Measurements from ENCODE around the gene ZSCAN12. TPM values are rescaled to one million over a fixed set of nuclear protein-coding genes. Genes with fewer than 3 reads are reported as not detected.

ZSCAN12 gene
- total RNA-seq, 1 donor from 2014 or later = 14.0 TPM

DNA sequence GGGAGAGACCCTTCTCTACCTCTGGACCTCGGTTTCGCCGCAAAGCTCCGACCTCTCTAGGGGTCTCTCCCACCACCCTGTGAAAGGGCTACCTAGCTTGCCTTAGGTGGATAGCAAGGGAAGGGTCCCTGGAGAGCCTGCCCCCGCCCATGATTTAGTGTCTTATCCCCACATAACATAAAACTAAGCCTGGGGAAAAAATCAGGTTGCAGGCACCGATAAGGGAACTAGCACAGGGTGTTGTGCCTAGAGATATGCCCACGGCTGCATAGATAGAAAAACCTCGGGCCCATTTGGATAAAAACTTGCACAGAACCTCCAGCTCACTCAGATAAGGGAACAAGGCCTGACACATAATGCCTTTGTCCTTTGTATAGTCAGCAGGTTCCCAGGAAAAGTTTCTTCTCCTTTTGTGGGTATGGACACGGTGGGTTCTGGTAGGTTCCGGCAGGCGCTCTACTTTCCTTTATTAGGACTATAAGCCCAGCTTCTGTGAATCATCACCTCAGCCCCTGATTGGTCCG is 64.4 kb downstream of the ZSCAN12 start:
- H3K36me3 Mint-ChIP-seq = peaks cover 2% of the 10 kb centered on the region
- DNase-seq (ENCODE audit: low spot score in 2 of 2, unreplicated experiment in 2 of 2) = no peak

DNA sequence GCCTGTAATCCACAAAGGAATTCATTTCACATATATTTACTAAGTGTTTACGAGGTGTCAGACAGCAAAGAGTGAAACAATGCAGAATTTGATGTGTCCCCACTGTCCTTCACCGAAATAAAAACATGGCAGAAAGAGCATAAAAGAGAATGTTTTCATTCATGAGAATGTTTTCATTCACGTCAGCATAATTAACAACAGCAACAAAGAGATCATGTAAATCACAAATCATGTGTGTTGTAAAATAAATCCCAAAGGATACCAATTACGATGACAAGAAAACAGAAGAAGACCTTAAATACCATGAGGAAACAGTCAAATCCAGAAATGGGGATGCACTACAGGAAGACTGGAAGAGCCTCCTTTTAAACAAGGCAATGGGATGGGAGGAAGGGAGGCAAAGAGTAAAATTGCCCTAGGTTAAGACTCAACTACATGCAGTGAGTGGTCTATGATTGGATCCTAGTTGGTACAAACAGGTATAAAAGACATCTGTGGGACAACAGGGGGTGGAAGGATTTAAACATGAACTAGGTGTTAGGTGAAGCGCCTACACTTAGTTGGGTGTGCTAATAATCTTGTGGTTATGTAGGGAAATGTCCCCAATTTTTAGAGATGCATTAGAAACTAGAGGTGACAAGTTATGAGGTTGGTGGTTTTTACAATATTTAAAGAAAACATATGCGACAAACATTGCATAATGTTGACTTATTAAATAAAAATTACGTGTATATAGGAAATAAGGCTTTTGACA is 65.1 kb downstream of the ZSCAN12 start:
- no peaks in the 10 kb centered on the region for H3K4me1 Mint-ChIP-seq
- DNase-seq (ENCODE audit: low spot score in 2 of 2, unreplicated experiment in 2 of 2) = no peak
- no peak overlapping the region for H3K27ac Mint-ChIP-seq
- H3K27me3 Mint-ChIP-seq (ENCODE audit: low read depth) = no peaks in the 10 kb centered on the region
- H3K36me3 Mint-ChIP-seq = peaks cover 3% of the 10 kb centered on the region
- TF ChIP-seq, protein P1, sequence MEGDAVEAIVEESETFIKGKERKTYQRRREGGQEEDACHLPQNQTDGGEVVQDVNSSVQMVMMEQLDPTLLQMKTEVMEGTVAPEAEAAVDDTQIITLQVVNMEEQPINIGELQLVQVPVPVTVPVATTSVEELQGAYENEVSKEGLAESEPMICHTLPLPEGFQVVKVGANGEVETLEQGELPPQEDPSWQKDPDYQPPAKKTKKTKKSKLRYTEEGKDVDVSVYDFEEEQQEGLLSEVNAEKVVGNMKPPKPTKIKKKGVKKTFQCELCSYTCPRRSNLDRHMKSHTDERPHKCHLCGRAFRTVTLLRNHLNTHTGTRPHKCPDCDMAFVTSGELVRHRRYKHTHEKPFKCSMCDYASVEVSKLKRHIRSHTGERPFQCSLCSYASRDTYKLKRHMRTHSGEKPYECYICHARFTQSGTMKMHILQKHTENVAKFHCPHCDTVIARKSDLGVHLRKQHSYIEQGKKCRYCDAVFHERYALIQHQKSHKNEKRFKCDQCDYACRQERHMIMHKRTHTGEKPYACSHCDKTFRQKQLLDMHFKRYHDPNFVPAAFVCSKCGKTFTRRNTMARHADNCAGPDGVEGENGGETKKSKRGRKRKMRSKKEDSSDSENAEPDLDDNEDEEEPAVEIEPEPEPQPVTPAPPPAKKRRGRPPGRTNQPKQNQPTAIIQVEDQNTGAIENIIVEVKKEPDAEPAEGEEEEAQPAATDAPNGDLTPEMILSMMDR (IDR thresholded peaks at IDR 0.05; ENCODE audit: unreplicated experiment) = no peak
- peaks cover 9% of the 10 kb centered on the region for H3K9me3 Mint-ChIP-seq
- H3K4me3 Mint-ChIP-seq = no peak overlapping the region

More for the DNA sequence above, 64.4 kb downstream of the ZSCAN12 start:
- no peak overlapping the region for H3K27ac Mint-ChIP-seq
- no peaks in the 10 kb centered on the region for H3K4me1 Mint-ChIP-seq
- H3K9me3 Mint-ChIP-seq = peaks cover 5% of the 10 kb centered on the region
- H3K27me3 Mint-ChIP-seq (ENCODE audit: low read depth) = no peaks in the 10 kb centered on the region
- no peak overlapping the region for H3K4me3 Mint-ChIP-seq
- TF ChIP-seq, protein P1 (IDR thresholded peaks at IDR 0.05; ENCODE audit: unreplicated experiment) = no peak

DNA sequence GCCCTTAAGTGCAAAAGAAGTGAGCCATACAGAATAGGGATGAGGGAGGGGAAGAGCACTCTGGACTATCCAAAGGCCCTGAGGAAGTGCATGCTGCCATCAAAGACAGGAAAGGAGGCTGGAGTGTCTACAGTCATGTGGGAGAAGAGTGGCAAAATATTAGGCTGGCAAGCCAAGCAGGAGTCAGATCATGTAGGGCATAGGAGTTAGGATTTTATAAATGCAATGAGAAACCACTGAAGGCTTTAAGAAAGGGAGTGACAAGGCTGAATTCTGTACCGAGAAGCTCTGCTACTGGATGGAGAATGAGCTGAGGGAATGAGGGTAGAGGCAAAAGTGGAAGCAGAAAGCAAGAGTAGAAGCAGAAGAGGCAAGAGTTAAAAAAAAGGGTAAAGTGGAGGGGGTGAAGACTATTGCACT is 65.9 kb downstream of the ZSCAN12 start:
- TF ChIP-seq, protein P1 (IDR thresholded peaks at IDR 0.05; ENCODE audit: unreplicated experiment) = no peak
- Mint-ChIP-seq H3K36me3 (peaks cover 11% of the 10 kb centered on the region), H3K27me3 (ENCODE audit: low read depth) (no peaks in the 10 kb centered on the region), H3K9me3 (peaks cover 17% of the 10 kb centered on the region), H3K4me1 (no peaks in the 10 kb centered on the region), H3K27ac (no peak overlapping the region), H3K4me3 (no peak overlapping the region)
- no peak for DNase-seq (ENCODE audit: low spot score in 2 of 2, unreplicated experiment in 2 of 2)

DNA sequence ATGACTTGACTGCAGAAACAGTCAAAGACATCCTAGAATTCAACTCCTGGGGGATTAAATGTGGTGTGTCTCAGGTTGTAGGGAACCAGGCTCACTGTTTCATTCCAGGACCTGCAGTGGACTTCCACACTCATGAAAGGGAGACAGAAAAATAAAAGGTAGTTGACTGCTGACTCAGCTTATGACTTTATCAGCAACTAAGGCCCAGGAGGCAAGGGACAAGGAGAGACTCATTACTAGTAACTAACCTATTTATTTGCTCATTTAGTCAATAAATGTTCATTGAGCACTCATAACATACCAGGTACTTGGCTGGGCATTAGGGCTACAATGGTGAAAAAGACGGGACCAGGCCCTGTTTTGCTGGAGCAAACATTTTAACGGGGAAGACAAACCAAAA is 66.5 kb downstream of the ZSCAN12 start:
- peaks cover 14% of the 10 kb centered on the region for H3K36me3 Mint-ChIP-seq
- H3K4me3 Mint-ChIP-seq = no peak overlapping the region
- TF ChIP-seq, protein P1 (IDR thresholded peaks at IDR 0.05; ENCODE audit: unreplicated experiment) = no peak
- no peak for DNase-seq (ENCODE audit: low spot score in 2 of 2, unreplicated experiment in 2 of 2)
- no peaks in the 10 kb centered on the region for H3K4me1 Mint-ChIP-seq
- H3K27ac Mint-ChIP-seq = no peak overlapping the region
- H3K27me3 Mint-ChIP-seq (ENCODE audit: low read depth) = no peaks in the 10 kb centered on the region
- peaks cover 18% of the 10 kb centered on the region for H3K9me3 Mint-ChIP-seq

DNA sequence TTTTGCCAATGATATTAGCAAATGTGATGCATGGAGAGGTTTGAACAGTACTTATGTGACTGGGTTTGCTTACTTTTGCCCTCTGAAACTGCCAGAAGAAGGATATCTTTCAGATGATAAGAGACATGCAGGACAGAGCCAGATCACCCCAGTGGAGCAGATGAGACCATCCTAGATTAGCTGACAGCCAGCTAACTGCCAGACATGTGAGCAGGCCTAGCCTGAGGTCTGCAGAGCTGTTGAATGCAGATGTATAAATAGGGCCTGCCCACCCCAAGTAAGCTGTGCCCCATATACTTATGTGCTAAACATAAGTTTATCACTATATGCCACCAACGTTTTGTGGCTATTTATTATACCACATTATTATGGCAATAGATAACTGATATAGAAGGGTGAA is 69.5 kb downstream of the ZSCAN12 start:
- peaks cover 40% of the 10 kb centered on the region for H3K9me3 Mint-ChIP-seq
- peaks cover 41% of the 10 kb centered on the region for H3K36me3 Mint-ChIP-seq

More for the DNA sequence above, 69.5 kb downstream of the ZSCAN12 start:
- Mint-ChIP-seq H3K4me1 (no peaks in the 10 kb centered on the region), H3K27me3 (ENCODE audit: low read depth) (no peaks in the 10 kb centered on the region), H3K4me3 (no peak overlapping the region), H3K27ac (no peak overlapping the region)
- no peak for DNase-seq (ENCODE audit: low spot score in 2 of 2, unreplicated experiment in 2 of 2)
- TF ChIP-seq, protein P1 (IDR thresholded peaks at IDR 0.05; ENCODE audit: unreplicated experiment) = no peak

Other genes starting within 250 kb of the ZSCAN12 start
- gene ZSCAN9, start 174.5 kb downstream of the ZSCAN12 start, total RNA-seq = 25.5 to 29.6 TPM (median 27.9 TPM) in 3 replicates
- 5.8 to 6.8 TPM (median 6.8 TPM) in 3 replicates for gene ZKSCAN4, start 147.5 kb downstream of the ZSCAN12 start, total RNA-seq
- not detected in 3 replicates for gene NKAPL, start 140.4 kb downstream of the ZSCAN12 start, total RNA-seq
- 26.6 to 29.2 TPM (median 26.9 TPM) in 3 replicates for gene ZSCAN26, start 132.6 kb downstream of the ZSCAN12 start, total RNA-seq
- 8.9 to 9.4 TPM (median 9.2 TPM) in 3 replicates for gene PGBD1, start 118.2 kb downstream of the ZSCAN12 start, total RNA-seq
- 5.8 to 8.8 TPM (median 6.0 TPM) in 3 replicates for gene ZSCAN31, start 63.6 kb downstream of the ZSCAN12 start, total RNA-seq
- 11.2 to 12.9 TPM (median 12.1 TPM) in 3 replicates for gene ZKSCAN3, start 49.8 kb downstream of the ZSCAN12 start, total RNA-seq
- gene ZSCAN23, start 43.7 kb upstream of the ZSCAN12 start, total RNA-seq = 10.4 to 13.9 TPM (median 13.5 TPM) in 3 replicates
- not detected in 3 replicates for gene GPX6, start 116.0 kb upstream of the ZSCAN12 start, total RNA-seq
- gene GPX5, start 126.1 kb upstream of the ZSCAN12 start, total RNA-seq = not detected in 3 replicates